CD4-positive, alpha-beta T cell treated with Interleukin-2 at 100 ng/mL for 4 hours (primary cell): ENCODE measurements around the gene PRKN.

Experiments used
- DNase-seq: peaks from one replicate; pipeline ENCODE4 v3.0.0-alpha.2; 2020; ENCODE audit warnings: low spot score

PRKN gene

DNA sequence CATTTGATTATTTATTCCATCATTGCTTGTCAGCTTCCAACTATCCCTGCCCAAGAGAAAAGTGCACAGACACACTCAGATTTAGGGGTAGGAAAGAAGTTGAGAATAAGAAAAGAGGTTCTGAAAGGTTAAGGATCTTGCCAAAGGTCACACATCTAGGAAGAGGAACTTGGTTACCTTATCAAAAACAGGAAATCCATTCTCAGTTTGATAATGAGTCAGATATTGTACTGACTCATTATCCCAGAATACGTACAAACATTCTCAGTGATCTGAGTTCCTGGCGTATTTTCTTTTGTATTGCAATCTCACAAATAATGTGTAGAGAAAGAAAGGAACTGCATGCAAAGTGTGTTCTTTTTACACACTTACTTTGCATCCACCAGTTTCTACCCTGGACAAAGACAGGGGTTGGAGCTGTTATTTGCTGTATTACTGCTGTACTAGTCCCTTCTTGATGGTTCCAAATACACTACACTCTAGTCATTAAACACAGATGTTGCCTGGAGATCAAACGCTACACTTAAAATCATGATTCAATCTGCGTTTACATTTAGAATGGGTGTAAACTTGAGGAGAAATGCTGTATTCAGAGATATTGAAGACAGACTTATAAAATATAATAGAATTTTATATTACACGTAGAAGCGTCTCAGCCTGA, 545.7 kb downstream of the PRKN start:
- DNase-seq = no peak

- no peak for DNase-seq
These were observed 546.5 kb downstream of the PRKN start for GRCh38 chr6:162181111-162181510.

- DNase-seq = no peak
These were observed 548.2 kb downstream of the PRKN start for GRCh38 chr6:162179196-162179951.

- DNase-seq = no peak
These were observed 548.9 kb downstream of the PRKN start for GRCh38 chr6:162178666-162179065.

- DNase-seq = no peak
These were observed 549.3 kb downstream of the PRKN start for GRCh38 chr6:162178266-162178665.

DNA sequence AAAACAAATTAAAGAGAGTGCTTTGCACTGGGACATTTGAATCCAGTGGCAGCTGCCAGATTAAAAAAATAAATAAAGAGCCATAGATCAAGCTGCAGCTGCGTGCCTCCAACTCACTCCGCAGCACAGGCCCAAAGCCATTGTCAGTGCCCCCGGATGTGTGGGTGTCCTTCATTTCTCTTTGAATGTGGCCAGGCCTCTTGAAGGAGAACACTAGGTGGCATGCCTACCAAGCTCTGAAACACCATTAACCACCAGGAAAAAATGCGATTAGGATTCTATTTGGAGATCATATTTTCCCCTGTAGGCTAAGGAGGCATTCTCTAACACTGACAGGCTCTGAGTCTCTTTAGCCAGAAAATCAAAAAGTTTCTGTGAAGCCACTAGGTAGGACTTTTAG, 549.8 kb downstream of the PRKN start:
- DNase-seq = no peak

- DNase-seq = no peak
These were observed 554.1 kb downstream of the PRKN start for GRCh38 chr6:162173466-162173865.

DNA sequence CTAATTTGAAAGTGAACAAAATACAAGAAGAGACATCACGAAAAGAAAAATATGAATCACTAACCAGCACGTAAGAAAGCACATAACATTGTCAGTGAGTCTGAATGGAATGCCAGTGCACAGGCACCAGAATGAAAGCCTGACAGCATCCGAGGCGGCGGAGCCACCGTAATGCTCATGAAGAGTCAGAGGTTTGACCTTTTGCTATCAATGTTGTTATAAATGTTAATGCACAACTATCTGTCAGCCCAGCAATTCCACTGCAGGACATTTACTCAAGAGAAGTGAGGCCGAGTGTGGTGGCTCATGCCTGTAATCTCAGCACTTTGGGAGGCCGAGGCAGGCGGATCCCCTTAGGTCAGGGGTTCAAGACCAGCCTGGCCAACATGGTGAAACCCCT, 562.1 kb downstream of the PRKN start:
- no peak for DNase-seq

GRCh38 chr6:162157167-162157870, 570.2 kb downstream of the PRKN start:
- no peak for DNase-seq

GRCh38 chr6:162156146-162156545, 571.4 kb downstream of the PRKN start:
- DNase-seq = no peak

GRCh38 chr6:162154930-162155329, 572.6 kb downstream of the PRKN start:
- DNase-seq = no peak

DNA sequence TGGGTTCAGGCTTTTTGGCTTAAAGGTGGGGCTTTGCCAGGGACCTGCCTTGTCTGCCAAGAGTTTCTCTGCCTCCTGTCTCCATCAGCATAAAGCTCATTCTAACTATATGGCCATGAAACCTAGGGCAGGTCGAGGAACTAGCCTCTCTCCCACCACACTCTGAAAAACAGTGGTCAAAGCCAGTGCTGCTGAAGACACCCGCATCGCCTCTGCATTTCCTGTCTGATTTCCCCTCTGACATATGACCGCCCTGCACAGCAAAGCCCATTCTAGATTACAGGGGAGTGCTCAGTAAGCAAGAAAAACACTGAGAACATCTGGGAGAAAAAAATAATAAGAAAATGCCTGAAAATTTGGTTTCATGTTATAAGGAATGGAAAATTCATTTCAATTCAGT, 573.6 kb downstream of the PRKN start:
- DNase-seq = no peak

GRCh38 chr6:162153120-162153519, 574.4 kb downstream of the PRKN start:
- DNase-seq = no peak

GRCh38 chr6:162151021-162151665, 576.4 kb downstream of the PRKN start:
- DNase-seq = no peak

DNA sequence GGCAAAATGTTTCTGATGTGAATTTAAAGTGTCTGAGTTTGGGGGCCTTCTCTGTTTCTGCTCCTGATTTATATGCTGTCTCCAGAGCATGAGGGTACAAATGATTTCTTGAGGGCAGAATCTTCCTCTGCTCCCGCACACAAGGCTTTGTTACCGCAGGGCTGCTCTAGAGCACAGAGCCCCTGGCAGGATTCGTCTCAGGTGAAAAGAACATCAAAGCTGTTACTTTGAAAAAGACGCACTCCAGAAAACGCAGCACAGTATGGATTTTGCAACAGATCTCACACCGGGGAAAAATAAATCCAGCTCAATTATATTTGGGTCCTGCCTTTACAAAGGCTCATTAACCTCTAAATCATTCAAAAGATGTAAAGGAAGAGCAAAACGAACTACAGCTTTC, 577.3 kb downstream of the PRKN start:
- DNase-seq = no peak

GRCh38 chr6:162149786-162150185, 577.8 kb downstream of the PRKN start:
- no peak for DNase-seq

GRCh38 chr6:162147805-162148204, 579.8 kb downstream of the PRKN start:
- no peak for DNase-seq

DNA sequence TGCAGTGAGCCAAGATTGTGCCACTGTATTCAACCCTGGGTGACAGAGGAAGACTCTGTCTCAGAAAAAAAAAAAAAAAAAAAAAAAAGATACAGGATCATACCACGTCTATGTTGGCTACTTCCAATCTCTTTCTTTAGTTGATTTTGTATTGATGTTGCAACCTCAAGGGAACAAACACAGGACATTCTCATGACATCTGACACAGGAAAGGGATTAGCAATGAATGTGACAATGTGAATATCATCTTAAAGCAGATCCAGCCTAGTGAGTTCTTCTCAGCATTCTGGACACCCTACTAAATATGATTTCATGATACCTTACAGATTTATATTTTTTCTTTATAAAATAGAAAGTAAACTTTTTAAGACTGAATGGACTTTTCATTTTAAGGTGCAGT, 580.3 kb downstream of the PRKN start:
- DNase-seq = no peak

DNA sequence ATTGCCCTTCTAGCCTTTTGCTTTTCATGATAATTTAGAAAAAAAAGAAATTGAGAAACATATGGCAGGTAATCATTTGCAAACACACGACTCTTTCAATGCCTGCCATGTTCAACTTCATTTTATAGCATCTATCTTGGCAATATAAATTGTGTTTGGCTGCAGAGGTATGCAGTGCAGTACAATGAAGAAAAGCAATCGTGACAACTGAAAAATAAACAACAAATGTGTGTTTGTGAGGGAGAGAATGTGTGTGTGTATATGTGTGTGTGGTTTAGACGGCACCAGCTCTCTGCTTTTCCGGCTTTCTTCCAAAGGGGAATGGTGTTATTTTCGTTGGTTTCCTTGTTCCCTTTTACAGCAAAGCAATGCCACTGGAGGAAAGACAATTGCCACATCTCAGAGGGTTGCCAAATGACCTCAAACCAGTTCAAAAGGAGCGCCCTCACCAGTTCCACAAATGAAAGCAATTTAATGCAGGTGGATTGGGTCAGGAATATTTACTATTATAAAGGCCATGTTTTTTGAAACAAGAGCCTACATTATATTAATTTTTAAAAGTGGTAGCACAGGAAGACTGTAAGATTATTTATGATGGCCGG, 587.2 kb downstream of the PRKN start:
- DNase-seq = no peak

DNA sequence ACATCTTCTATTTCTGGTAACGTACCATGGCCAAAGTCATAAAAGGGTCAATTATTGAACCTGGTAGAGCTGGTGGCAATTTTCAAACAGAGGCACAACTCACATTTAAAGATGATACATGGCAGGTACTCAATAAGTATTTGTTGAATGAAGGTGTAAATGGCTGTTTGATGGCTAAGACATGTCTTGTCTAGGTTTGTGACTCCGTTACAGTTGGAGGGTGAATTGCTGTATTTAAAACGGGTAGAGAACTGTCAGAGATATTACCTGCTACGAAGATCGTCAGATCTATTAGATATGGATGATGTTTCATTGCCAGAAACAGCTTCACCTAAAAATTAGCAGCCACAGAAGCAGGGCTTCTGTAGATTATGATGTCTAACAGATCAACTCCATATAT, 601.9 kb downstream of the PRKN start:
- no peak for DNase-seq

DNA sequence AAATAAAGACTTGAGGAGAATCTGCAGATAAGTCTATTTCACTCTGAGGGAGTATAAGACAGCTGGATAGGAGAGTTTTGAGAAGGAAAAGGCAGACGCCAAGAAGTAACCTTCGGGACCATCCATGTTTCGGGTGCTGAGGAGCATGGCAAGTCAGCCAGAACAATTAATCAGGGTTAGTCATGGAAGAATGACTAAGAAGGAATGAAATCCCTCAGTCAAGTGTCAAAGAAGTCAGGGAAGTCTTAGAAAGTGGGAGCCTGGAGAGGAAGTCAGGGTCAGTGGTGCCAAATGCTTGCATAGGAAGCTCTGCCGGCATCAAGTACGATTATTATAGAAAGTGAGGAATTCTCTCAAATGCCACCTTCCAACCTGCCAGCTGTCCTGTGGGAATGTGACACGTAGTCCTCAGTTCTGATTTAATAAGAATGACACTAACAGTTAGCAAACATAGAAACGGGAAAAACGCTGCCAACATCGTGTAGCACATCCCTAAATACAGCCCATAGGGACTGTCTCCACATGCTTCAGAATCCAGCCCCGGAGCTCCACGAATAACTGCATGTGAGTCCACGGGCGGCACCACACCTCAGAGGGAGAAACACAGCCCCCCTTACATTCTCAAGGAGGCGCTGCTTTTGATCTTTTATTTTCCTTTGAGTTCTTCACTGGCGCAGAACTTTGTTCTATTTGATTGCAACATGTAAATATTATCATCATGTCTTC, 602.7 kb downstream of the PRKN start:
- DNase-seq = no peak

DNA sequence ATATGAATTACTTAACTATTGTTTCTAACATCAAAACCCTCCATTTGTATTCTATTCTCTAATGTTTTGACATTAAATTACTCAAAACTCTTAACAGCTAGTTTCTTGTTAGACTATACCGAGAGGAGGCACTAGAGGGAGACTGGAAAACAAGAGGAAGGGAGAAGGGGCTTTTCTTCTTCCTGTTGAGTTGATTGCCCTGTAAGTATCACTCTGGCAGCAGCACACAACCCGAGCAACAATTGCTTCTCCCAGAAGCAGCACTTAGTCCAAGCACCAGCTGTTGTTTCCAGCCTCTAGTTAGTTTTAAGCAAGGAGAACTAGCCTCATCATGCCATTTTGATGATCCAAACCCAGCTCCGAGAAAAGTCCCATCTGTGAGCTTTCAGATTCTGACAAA, 603.8 kb downstream of the PRKN start:
- no peak for DNase-seq
